ENCODE data around the gene MYH9.

Gene MYH9

DNA sequence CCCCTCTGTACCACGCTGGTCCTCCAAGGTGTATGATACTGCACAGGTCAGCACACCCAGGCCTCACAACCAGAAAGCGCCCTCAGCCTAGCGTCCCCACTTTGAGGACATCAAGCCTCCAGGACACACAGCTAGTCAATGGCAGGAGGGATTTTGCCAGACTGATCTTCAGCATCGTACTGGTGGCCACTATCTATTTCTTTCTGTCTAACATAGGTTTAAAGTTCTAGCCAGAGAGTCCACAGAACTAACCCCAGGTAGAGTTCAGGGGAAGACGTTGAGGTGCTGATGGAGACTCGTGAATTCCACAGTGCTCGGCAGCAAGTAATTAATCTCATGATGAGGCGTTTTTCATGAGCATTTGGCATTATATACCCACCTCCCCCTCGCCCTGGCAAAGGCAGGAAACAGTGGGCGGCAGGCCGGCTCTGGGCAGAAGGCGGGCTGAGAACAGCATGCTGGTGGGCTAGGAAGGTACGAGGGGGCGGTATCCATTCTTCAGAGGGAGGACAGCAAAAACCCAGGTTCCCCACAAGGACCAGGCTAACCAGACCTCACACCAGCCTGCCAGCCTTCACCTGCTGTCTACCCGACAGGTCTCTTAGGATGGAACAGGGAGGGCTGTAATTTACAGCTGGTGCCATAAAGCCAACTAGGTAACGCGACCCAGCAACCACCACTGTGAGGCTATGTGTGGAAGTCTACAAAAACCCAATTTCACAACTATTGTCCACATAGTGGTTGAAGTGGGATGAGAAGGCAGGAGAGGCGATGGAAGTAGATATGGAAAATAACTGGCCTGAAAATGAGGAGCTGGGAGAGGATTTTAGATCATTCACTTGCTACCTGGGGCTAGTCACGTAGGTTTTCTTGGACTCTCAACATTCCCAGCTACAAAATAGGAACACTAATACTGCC lies 18.5 kb downstream of the MYH9 start:
- DNase-seq = peak in 1 of 51 donors; percentile 49

GRCh38 chr22:36368359-36368983 lies 19.3 kb downstream of the MYH9 start:
- no peak for DNase-seq

DNA sequence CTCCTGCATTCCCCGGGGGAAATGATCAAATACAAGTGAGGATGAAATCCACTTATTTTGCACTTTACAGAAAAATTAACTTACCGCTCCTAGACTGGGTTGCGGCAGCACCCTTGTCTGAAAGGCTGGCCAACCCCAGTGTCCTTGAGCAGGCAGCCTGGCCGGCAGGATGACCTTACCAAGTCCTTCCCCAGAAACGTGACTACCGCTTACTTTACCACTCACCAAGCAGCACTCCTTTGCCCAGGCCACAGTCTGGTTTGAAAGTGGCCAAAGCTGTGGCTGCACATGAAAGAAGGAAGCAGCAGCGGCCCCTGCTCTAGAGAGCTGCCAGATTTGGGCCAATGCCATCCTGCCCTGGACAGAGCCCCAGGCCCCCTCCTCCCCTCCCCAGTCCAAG lies 20.3 kb downstream of the MYH9 start:
- no peak for DNase-seq

- peak in 1 of 51 donors; percentile 8 for DNase-seq
Observed at GRCh38 chr22:36367066-36367465, 20.7 kb downstream of the MYH9 start.

GRCh38 chr22:36366291-36366708 lies 21.5 kb downstream of the MYH9 start:
- no peak for DNase-seq

- peak in 4 of 51 donors; percentile 21 to 40 (median 30) for DNase-seq
Observed at GRCh38 chr22:36365020-36365411, 22.8 kb downstream of the MYH9 start.

- DNase-seq = no peak
Observed at GRCh38 chr22:36364255-36365019, 23.3 kb downstream of the MYH9 start.

GRCh38 chr22:36363349-36363981 lies 24.3 kb downstream of the MYH9 start:
- DNase-seq = no peak

- DNase-seq = no peak
Observed at GRCh38 chr22:36362932-36363331, 24.8 kb downstream of the MYH9 start.

DNA sequence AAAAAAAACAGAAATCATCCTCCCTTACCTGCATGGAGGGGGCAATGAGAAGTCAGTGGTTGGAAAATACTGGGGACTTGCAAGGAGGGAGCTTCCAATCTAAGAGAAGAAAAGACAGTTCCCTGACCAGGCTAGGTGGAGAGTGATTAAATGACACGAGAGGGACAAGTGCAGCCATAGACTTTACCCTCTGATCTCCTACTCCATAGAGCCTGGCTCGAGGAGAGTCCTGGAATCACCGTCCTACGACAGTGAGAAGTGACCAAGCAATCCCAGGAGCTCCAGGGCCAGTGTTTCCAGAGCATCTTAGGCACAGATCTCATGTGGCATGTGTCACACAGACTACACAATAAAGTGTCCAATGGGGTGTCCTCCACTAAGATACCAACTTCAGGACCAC lies 25.7 kb downstream of the MYH9 start:
- no peak for DNase-seq

- no peak for DNase-seq
Observed at GRCh38 chr22:36360871-36361383, 26.8 kb downstream of the MYH9 start.

GRCh38 chr22:36360011-36360410 lies 27.8 kb downstream of the MYH9 start:
- DNase-seq = no peak

DNA sequence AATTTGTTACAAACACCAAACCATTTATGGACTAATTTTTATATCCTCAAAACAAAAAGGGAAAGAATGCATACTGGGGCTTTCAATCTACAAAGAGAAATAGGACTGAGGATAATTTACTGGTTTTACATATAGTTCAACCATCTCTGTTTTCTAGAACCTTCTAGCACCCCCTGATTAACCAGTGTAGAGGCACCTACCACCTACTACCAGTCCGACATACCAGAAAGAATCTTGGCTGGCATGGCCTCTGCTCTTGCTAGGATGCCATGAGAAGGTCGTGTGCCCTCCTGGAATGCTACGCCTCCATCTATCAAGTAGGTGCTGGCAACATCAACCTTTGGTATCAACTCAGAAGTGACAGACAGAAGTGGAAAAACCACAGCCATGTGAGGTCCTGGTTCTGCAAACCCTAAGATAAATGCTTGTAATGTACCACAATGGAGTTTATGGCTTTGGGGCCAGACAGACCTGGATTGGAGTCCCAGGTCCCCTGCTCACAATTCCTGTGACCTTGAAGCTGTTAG lies 28.2 kb downstream of the MYH9 start:
- DNase-seq = no peak

- DNase-seq = no peak
Observed at GRCh38 chr22:36358533-36359469, 29.0 kb downstream of the MYH9 start.

GRCh38 chr22:36356708-36357624 lies 30.8 kb downstream of the MYH9 start:
- no peak for DNase-seq

GRCh38 chr22:36355894-36356293 lies 31.9 kb downstream of the MYH9 start:
- DNase-seq = no peak

DNA sequence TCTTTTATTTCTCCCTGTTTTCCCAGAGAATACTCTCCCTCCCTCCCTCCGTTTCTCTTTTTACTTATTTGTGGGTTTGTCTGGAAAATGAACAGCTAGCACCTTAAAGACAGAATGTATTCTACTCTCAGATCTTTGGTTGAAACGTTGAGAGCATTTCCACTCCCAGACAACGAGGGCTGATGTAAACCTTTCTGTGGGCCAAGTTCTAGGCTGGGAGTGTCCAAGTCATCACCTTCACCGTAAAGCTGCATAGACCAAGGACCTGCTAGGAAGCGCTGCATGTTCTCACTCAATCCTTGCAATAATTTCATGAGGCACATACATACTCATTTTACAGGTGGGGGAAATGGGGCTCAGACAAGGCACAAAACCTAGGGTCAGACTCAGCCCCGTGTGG lies 32.4 kb downstream of the MYH9 start:
- no peak for DNase-seq

GRCh38 chr22:36352803-36353507 lies 34.8 kb downstream of the MYH9 start:
- peak in 1 of 51 donors; percentile 34 for DNase-seq
